Measurements from ENCODE around the gene CCDC188. TPM values are rescaled to one million over a fixed set of nuclear protein-coding genes. Genes with fewer than 3 reads are reported as not detected.

CCDC188 gene
- total RNA-seq, 2 donors from 2014 or later: not detected

DNA sequence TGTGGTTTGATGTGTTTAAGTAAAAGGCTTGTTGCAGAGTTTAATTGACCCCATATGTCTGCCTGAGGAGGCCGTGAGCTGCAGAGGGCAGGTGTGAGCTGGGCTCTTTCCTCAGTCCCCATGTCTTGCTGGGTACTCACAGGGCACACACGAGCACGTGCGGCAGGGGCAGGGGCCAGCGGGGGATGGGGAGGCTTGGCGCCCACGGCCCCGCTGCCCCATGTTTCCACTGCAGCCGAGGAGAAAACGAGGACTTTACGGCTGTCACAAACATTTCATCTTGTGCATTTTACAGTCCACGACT is 24.7 kb upstream of the CCDC188 start:
- no peaks in the 10 kb centered on the region for H3K36me3 ChIP-seq (ENCODE audit: control insufficient read depth, insufficient read depth, low read length)
- H3K9ac ChIP-seq (ENCODE audit: extremely low read depth, low read length, poor library complexity, severe bottlenecking): no peak overlapping the region
- H3K36me3 Mint-ChIP-seq (ENCODE audit: low read depth): no peaks in the 10 kb centered on the region
- no peaks in the 10 kb centered on the region for H3K27me3 ChIP-seq (ENCODE audit: control insufficient read depth, insufficient read depth, low read length, poor library complexity, severe bottlenecking)
- H3K27ac Mint-ChIP-seq: no peak overlapping the region
- no peak for DNase-seq
- H3K4me3 Mint-ChIP-seq: no peak overlapping the region
- no peaks in the 10 kb centered on the region for H3K27me3 Mint-ChIP-seq (ENCODE audit: insufficient read depth)
- H3K9me3 ChIP-seq (ENCODE audit: control insufficient read depth, low read length): no peaks in the 10 kb centered on the region
- 89 to 91% methylated on average over 11 to 12 of the region's 12 CpGs for WGBS, 2 experiments (ENCODE audit: insufficient coverage in 1 of 2, insufficient read length in 1 of 2)
- H3K27ac ChIP-seq (ENCODE audit: low read depth, low read length): no peak overlapping the region
- H3K4me1 ChIP-seq (ENCODE audit: control insufficient read depth, insufficient read depth, low read length): peaks cover 18% of the 10 kb centered on the region
- H3K9me3 Mint-ChIP-seq: no peaks in the 10 kb centered on the region
- peaks cover 17% of the 10 kb centered on the region for H3K4me1 Mint-ChIP-seq
- TF ChIP-seq, protein P1, sequence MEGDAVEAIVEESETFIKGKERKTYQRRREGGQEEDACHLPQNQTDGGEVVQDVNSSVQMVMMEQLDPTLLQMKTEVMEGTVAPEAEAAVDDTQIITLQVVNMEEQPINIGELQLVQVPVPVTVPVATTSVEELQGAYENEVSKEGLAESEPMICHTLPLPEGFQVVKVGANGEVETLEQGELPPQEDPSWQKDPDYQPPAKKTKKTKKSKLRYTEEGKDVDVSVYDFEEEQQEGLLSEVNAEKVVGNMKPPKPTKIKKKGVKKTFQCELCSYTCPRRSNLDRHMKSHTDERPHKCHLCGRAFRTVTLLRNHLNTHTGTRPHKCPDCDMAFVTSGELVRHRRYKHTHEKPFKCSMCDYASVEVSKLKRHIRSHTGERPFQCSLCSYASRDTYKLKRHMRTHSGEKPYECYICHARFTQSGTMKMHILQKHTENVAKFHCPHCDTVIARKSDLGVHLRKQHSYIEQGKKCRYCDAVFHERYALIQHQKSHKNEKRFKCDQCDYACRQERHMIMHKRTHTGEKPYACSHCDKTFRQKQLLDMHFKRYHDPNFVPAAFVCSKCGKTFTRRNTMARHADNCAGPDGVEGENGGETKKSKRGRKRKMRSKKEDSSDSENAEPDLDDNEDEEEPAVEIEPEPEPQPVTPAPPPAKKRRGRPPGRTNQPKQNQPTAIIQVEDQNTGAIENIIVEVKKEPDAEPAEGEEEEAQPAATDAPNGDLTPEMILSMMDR (conservative IDR thresholded peaks at IDR 0.05): no peak
- no peak overlapping the region for H3K4me3 ChIP-seq (ENCODE audit: low read length)

GRCh38 chr22:20174785-20175596 is 24.1 kb upstream of the CCDC188 start:
- H3K27ac Mint-ChIP-seq: no peak overlapping the region
- peaks cover 18% of the 10 kb centered on the region for H3K4me1 ChIP-seq (ENCODE audit: control insufficient read depth, insufficient read depth, low read length)
- TF ChIP-seq, protein P1 (conservative IDR thresholded peaks at IDR 0.05): peak; percentile 63
- H3K36me3 ChIP-seq (ENCODE audit: control insufficient read depth, insufficient read depth, low read length): no peaks in the 10 kb centered on the region
- 71 to 81% methylated on average over 6 to 19 of the region's 19 CpGs for WGBS, 2 experiments (ENCODE audit: insufficient coverage in 1 of 2, insufficient read length in 1 of 2)
- no peaks in the 10 kb centered on the region for H3K9me3 Mint-ChIP-seq
- H3K27ac ChIP-seq (ENCODE audit: low read depth, low read length): no peak overlapping the region
- H3K27me3 ChIP-seq (ENCODE audit: control insufficient read depth, insufficient read depth, low read length, poor library complexity, severe bottlenecking): no peaks in the 10 kb centered on the region
- H3K4me3 Mint-ChIP-seq: no peak overlapping the region
- H3K36me3 Mint-ChIP-seq (ENCODE audit: low read depth): no peaks in the 10 kb centered on the region
- H3K4me3 ChIP-seq (ENCODE audit: low read length): no peak overlapping the region
- DNase-seq: peak; percentile 61
- no peak overlapping the region for H3K9ac ChIP-seq (ENCODE audit: extremely low read depth, low read length, poor library complexity, severe bottlenecking)
- no peaks in the 10 kb centered on the region for H3K27me3 Mint-ChIP-seq (ENCODE audit: insufficient read depth)
- no peaks in the 10 kb centered on the region for H3K9me3 ChIP-seq (ENCODE audit: control insufficient read depth, low read length)
- H3K4me1 Mint-ChIP-seq: peaks cover 17% of the 10 kb centered on the region

DNA sequence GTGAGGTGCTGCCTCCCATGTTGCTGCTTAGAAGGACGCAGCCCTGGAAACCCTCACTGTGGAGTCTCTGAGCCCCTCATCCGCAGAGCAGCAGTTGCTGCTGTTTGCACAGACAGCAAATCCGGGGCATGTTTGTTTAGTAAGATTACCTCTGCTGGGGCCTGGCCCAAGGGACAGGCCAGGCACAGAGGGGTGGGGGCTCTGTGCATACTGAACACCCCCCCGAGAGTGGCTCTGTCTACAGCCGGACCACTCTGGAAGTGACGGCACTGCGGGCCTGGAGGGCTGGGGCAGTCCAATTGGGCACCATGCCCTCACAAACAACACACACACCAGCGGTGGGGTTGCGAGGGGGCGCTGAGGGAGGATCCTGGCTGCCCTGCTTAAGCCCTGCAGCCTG is 22.9 kb upstream of the CCDC188 start:
- no peaks in the 10 kb centered on the region for H3K27me3 ChIP-seq (ENCODE audit: control insufficient read depth, insufficient read depth, low read length, poor library complexity, severe bottlenecking)
- no peaks in the 10 kb centered on the region for H3K36me3 ChIP-seq (ENCODE audit: control insufficient read depth, insufficient read depth, low read length)
- TF ChIP-seq, protein P1 (conservative IDR thresholded peaks at IDR 0.05): no peak
- no peak overlapping the region for H3K27ac ChIP-seq (ENCODE audit: low read depth, low read length)
- DNase-seq: no peak
- H3K4me3 ChIP-seq (ENCODE audit: low read length): no peak overlapping the region
- no peaks in the 10 kb centered on the region for H3K27me3 Mint-ChIP-seq (ENCODE audit: insufficient read depth)
- no peaks in the 10 kb centered on the region for H3K9me3 Mint-ChIP-seq
- no peaks in the 10 kb centered on the region for H3K36me3 Mint-ChIP-seq (ENCODE audit: low read depth)
- H3K4me1 ChIP-seq (ENCODE audit: control insufficient read depth, insufficient read depth, low read length): peaks cover 18% of the 10 kb centered on the region
- no peak overlapping the region for H3K9ac ChIP-seq (ENCODE audit: extremely low read depth, low read length, poor library complexity, severe bottlenecking)
- H3K9me3 ChIP-seq (ENCODE audit: control insufficient read depth, low read length): no peaks in the 10 kb centered on the region
- peak overlapping the region; percentile 91 for H3K27ac Mint-ChIP-seq
- 72 to 77% methylated on average over 5 to 10 of the region's 10 CpGs for WGBS, 2 experiments (ENCODE audit: insufficient coverage in 1 of 2, insufficient read length in 1 of 2)
- H3K4me3 Mint-ChIP-seq: peak overlapping the region; percentile 37
- H3K4me1 Mint-ChIP-seq: peaks cover 17% of the 10 kb centered on the region
